Muscle layer of colon (tissue), 2 donors: ENCODE data around the gene OR2AT4.

ENCODE experiments used
- H3K27ac ChIP-seq: one replicate; pipeline ENCODE4 v1.7.0; 2013; ENCODE audit warnings: low read depth, mild to moderate bottlenecking, low read length, moderate library complexity
- H3K27me3 ChIP-seq, 2 donors: one replicate each; pipeline ENCODE4 v1.7.0; 2013; ENCODE audit warnings: low read length in 2 of 2, mild to moderate bottlenecking in 2 of 2; ENCODE audit not compliant: insufficient read depth in 2 of 2, control insufficient read depth in 1 of 2
- H3K36me3 ChIP-seq: one replicate; pipeline ENCODE4 v1.7.0; 2013; ENCODE audit warnings: mild to moderate bottlenecking, low read length; ENCODE audit not compliant: insufficient read depth
- H3K4me1 ChIP-seq: one replicate; pipeline ENCODE4 v1.7.0; 2013; ENCODE audit warnings: mild to moderate bottlenecking, low read length; ENCODE audit not compliant: insufficient read depth
- H3K4me3 ChIP-seq, 2 donors: one replicate each; pipeline ENCODE4 v1.7.0; 2013; ENCODE audit warnings: low read length in 2 of 2, low read depth in 1 of 2, mild to moderate bottlenecking in 1 of 2, moderate library complexity in 1 of 2
- H3K9ac ChIP-seq: one replicate; pipeline ENCODE4 v1.7.0; 2013; ENCODE audit warnings: low read length
- H3K9me3 ChIP-seq: one replicate; pipeline ENCODE4 v1.7.0; 2013; ENCODE audit warnings: mild to moderate bottlenecking, low read length
- donor health status: abdominal sarcoma.
- donor health status: Adenocarcinoma of cecum.

OR2AT4 gene

DNA sequence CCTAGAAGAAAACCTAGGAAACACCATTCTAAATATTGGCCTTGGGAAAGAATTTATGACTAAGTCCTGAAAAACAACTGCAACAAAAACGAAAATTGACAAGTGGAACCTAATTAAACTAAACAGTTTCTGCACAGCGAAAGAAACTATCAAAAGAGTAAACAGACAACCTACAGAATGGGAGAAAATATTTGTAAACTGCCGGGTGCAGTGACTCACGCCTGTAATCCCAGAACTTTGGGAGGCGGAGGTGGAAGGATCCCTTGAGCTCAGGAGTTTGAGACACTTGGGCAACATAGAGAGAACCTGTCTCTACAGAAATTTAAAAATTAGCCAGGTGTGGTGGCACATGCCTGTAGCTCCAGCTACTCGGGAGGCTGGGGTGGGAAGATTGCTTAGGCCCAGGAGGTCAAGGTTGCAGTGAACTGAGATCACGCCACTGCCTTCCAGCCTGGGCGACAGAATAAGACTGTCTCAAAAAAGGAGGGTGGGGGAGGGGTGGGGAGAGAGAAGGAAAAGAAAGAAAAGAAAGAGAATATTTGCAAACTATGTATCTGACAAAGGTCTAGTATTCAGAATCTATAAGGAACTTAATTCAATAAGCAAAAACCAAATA is 14.0 kb downstream of the OR2AT4 start:
- no peak overlapping the region for H3K27ac ChIP-seq
- no peaks in the 10 kb centered on the region for H3K9me3 ChIP-seq
- H3K4me1 ChIP-seq, result no peaks in the 10 kb centered on the region
- H3K9ac ChIP-seq, result no peak overlapping the region
- H3K36me3 ChIP-seq, result no peaks in the 10 kb centered on the region
- no peaks in the 10 kb centered on the region for H3K27me3 ChIP-seq
- no peak overlapping the region for H3K4me3 ChIP-seq

DNA sequence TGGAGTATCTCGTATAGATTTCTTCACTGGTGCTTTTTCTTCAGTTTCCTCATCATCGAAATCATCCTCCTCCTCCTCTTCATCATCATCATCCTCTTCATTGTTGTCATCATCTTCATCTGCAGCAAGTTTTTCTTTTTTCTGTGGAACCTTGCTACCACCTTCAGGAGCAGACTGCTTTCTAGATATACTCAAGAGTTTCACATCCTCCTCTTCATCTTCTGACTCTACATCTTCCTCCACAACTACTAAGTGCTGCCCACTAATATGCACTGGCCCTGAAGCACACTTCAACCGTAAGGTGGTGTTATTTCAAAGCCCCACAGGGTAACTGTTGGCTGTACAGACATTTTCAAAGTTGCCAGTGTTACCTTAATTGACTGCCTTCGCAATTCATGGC is 17.1 kb downstream of the OR2AT4 start:
- no peaks in the 10 kb centered on the region for H3K36me3 ChIP-seq
- no peaks in the 10 kb centered on the region for H3K9me3 ChIP-seq
- H3K27ac ChIP-seq, result no peak overlapping the region
- no peak overlapping the region for H3K4me3 ChIP-seq
- H3K4me1 ChIP-seq, result no peaks in the 10 kb centered on the region
- no peaks in the 10 kb centered on the region for H3K27me3 ChIP-seq
- H3K9ac ChIP-seq, result no peak overlapping the region

DNA sequence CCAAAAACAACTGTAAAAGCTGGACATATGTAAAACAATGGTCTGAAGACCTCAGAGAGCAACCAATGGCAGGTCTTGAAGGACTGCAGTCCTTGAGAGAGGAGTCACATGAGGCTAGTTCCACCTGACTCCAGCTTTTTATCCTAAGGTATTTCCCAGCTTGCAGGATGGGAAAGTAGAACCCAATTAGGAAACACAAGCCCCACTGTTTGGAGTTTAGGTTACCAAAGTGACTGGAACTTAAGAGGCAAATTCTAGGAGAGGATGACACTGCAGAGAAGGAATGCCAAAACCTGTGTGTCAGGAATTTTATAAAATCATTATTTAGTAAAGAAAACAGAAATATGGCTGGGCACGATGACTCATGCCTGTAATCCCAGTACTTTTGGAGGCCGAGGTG is 18.4 kb downstream of the OR2AT4 start:
- no peak overlapping the region for H3K4me3 ChIP-seq
- H3K9ac ChIP-seq, result no peak overlapping the region
- H3K27ac ChIP-seq, result no peak overlapping the region

DNA sequence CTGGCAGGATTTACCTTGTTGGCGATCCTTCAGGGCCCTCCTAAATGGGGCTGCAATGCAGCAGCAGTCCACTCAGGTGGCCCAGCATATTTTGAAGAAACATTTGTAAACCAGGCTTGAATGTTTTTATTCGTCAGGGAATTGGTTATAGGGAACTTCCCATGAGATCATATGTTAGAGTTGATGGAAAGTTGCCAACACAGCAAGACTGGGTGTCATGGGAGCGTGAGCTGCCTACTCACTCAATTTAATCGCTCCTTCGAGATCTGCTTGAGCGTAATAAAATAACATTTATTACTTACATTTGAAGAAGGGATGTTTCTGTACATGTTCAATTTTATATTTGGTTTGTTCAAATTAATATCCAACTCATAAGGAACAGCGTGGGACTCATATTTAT is 19.4 kb downstream of the OR2AT4 start:
- no peaks in the 10 kb centered on the region for H3K27me3 ChIP-seq
- no peak overlapping the region for H3K4me3 ChIP-seq
- H3K36me3 ChIP-seq, result no peaks in the 10 kb centered on the region
- no peaks in the 10 kb centered on the region for H3K4me1 ChIP-seq
- H3K27ac ChIP-seq, result no peak overlapping the region
- no peak overlapping the region for H3K9ac ChIP-seq
- no peaks in the 10 kb centered on the region for H3K9me3 ChIP-seq

More for the DNA sequence above, 18.4 kb downstream of the OR2AT4 start:
- H3K27me3 ChIP-seq, result no peaks in the 10 kb centered on the region
- H3K4me1 ChIP-seq, result no peaks in the 10 kb centered on the region
- no peaks in the 10 kb centered on the region for H3K9me3 ChIP-seq
- H3K36me3 ChIP-seq, result no peaks in the 10 kb centered on the region

DNA sequence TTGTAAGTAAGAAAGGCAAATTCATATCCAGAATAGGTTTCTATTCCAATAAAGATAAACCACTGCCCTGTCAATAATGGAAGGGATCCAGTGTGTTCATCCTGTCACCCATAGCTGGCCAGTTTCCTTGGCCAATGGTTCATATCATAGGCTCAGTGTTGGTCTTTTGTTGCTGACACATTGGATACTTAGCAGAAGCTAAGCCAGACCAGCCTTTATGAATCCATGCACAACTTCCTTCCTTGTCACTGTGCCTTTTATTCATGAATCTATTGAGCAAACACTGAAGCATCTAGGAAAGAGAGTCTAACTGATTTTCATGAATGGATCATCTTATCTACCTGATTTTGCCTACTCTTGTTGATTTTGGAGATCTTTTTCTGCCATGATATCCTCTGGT is 20.0 kb downstream of the OR2AT4 start:
- H3K4me1 ChIP-seq, result no peaks in the 10 kb centered on the region

DNA sequence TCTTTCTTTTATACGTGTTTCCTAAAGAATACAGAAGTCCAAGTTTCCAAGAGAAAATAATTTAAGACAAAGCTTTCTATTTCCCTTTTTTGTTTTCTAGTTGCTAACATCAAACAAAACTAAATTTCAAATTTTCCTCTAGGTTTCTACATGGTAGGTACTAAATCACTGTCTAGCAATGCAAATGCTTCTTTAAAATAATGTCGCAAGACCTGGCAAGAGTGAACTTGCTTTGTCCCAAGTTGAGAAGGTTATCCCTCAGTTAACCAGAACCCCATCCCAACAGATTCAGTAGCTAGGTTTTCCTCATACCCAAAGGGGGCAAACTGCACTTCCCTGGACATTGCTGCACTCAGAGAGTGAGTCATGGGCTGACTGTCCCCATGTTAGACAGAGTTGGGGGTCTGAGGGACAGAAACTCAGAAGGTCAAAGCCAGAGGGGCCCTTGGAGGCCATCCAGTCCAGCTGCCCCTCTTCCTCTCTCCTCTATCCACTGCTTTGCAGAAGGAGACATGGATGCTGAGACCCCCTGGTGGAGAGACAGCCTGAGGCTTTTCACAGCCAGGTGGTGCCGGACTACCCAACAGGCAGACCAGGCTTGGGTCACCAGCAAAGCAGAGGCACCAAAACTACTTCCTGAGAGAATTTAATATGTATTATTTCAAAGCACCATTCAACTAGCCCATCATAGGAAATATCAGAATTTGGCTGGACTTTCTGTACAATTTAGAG is 23.1 kb downstream of the OR2AT4 start:
- Histone ChIP-seq H3K4me1 (no peaks in the 10 kb centered on the region), H3K36me3 (no peaks in the 10 kb centered on the region), H3K9ac (no peak overlapping the region), H3K4me3 (no peak overlapping the region), H3K27me3 (no peaks in the 10 kb centered on the region), H3K27ac (no peak overlapping the region), H3K9me3 (no peaks in the 10 kb centered on the region)

More for the DNA sequence above, 20.0 kb downstream of the OR2AT4 start:
- H3K9me3 ChIP-seq, result no peaks in the 10 kb centered on the region
- H3K4me3 ChIP-seq, result no peak overlapping the region
- H3K27ac ChIP-seq, result no peak overlapping the region
- H3K9ac ChIP-seq, result no peak overlapping the region
- no peaks in the 10 kb centered on the region for H3K36me3 ChIP-seq
- no peaks in the 10 kb centered on the region for H3K27me3 ChIP-seq

DNA sequence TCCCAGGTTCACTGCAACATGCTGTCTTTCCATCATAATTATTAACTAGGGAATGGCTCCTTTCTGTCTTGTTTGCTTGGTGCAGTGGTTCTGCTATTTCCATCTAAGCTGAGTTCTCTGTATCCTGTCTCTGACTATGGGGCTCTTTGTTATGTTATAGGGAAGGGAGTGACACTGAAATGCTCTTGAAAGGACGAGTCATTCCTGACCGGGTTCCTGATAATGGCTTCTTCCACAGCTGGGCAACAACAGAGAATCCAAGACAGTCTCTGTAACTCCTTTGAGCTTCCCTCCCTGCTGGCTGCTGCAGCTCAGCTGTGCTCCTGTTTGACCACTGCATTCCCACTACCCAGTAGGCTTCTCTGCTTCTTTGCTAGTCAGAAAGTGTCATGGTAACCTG is 24.1 kb downstream of the OR2AT4 start:
- no peak overlapping the region for H3K27ac ChIP-seq
- no peak overlapping the region for H3K9ac ChIP-seq
- H3K27me3 ChIP-seq, result no peaks in the 10 kb centered on the region
- no peaks in the 10 kb centered on the region for H3K36me3 ChIP-seq
- no peaks in the 10 kb centered on the region for H3K9me3 ChIP-seq
- no peaks in the 10 kb centered on the region for H3K4me1 ChIP-seq
- no peak overlapping the region for H3K4me3 ChIP-seq

DNA sequence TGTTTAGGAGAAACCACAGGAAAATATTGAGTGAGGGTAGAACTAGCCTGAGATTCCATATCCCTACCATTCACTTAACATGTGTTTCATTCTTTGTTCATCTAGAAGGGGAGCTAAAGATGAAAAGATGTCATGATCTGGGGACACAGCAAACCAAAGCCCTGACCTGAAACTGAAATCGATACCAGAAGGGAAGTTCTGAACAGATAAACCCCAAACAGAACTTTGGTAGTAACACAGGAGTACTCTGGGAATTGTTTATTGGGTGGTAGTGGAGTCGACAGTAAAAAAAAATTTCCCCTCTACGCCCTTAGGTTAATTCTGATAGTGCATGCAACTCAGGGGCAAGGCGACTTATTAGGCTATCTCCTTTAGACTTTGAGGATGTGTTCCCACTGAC is 27.2 kb downstream of the OR2AT4 start:
- Histone ChIP-seq H3K27me3 (no peaks in the 10 kb centered on the region), H3K9me3 (no peaks in the 10 kb centered on the region), H3K36me3 (no peaks in the 10 kb centered on the region), H3K4me1 (no peaks in the 10 kb centered on the region), H3K4me3 (no peak overlapping the region), H3K27ac (no peak overlapping the region), H3K9ac (no peak overlapping the region)

DNA sequence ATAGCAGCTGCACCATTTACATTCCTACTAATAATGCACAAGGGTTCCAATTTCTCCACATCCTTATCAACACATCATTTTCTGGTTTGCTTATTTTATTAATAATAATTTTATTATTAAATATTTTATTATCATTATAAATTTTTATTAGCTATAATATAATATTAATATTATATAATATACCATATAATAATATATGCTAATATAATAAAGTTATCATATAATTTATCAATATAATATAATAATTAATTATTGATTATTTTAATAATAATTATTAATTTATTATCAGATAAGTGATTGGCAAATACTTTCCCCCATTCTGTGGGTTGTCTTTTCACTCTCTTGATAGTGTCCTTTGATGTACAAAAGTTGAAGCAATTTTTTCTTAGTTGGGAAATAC is 27.7 kb downstream of the OR2AT4 start:
- Histone ChIP-seq H3K27me3 (no peaks in the 10 kb centered on the region), H3K36me3 (no peaks in the 10 kb centered on the region), H3K27ac (no peak overlapping the region), H3K9ac (no peak overlapping the region), H3K4me1 (no peaks in the 10 kb centered on the region), H3K4me3 (no peak overlapping the region), H3K9me3 (no peaks in the 10 kb centered on the region)

DNA sequence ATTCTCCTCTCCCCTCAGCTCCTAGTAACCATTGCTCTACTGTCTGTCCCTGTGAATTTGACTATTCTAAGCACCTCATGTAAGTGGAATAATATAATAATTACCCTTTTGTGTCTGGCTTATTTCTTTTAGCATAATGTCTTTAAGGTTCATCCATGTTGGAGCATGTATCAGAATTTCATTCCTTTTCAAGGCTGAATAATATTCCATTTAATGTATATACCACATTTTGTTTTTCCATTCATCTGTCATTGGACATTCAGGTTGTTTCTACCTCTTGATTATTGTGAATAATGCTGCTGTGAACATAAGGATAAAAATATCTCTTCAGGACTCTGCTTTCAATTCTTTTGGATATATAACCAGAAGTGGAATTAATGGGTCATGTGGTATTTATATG is 28.1 kb downstream of the OR2AT4 start:
- no peaks in the 10 kb centered on the region for H3K4me1 ChIP-seq
- H3K9me3 ChIP-seq, result no peaks in the 10 kb centered on the region
- no peak overlapping the region for H3K9ac ChIP-seq
- no peaks in the 10 kb centered on the region for H3K36me3 ChIP-seq
- no peak overlapping the region for H3K4me3 ChIP-seq
- no peaks in the 10 kb centered on the region for H3K27me3 ChIP-seq
- H3K27ac ChIP-seq, result no peak overlapping the region

DNA sequence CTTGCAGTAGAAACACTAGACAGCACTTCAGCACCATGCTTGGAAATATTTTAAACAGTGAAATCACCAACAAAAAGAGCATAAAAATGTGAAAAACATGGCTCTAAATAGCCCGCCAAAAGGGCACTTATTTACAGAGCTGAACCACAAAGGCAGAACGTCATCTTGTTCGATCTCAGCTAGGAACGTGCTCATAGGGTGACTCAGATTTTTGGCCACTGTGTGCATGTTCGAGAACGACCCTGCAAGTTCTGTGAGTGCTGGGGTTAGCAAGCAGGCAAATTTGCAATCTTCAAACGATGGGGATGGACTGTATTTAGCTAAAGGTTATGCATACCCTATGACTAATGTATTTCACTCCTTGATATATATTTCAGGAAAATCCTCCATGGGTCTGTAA is 30.6 kb downstream of the OR2AT4 start:
- no peak overlapping the region for H3K9ac ChIP-seq
- no peak overlapping the region for H3K4me3 ChIP-seq
- no peak overlapping the region for H3K27ac ChIP-seq
- H3K36me3 ChIP-seq, result no peaks in the 10 kb centered on the region
- no peaks in the 10 kb centered on the region for H3K27me3 ChIP-seq
- H3K9me3 ChIP-seq, result no peaks in the 10 kb centered on the region
- no peaks in the 10 kb centered on the region for H3K4me1 ChIP-seq

DNA sequence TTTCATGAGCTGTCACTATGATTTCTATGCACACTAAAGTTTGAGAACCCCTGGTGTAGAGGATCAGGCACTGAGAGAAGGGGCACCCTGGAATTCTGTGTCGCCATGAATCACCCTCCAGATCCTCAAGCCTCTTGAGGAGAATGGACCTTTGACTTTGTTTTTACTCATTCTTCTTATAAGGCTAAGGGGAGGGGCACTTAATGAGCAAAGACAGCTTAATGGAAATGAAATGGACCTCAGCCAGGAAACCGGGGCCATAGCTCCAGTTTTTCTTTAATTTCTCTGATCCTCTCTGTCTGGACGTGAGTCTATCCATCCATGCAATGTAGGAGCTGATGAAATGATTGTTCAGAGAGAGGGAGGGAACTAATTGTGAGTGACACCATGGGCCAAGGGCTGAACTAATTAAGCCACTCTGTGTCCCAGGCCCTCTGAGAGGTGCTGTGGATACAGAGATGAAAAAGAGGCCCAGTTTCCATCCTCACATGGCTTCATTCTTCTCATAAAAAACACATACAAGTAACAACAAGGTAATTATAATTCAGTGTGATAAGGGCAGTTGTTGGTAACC is 32.8 kb downstream of the OR2AT4 start:
- no peak overlapping the region for H3K27ac ChIP-seq
- H3K4me1 ChIP-seq, result no peaks in the 10 kb centered on the region
- no peak overlapping the region for H3K9ac ChIP-seq
- H3K9me3 ChIP-seq, result no peaks in the 10 kb centered on the region
- H3K27me3 ChIP-seq, result no peaks in the 10 kb centered on the region
- no peaks in the 10 kb centered on the region for H3K36me3 ChIP-seq
- no peak overlapping the region for H3K4me3 ChIP-seq
